Ramos (cell line): Measurements from ENCODE around the gene ZNF414.
"Not testable (repeated sequence)": the region's sequence is repeated elsewhere in the genome, so short reads cannot be mapped to it uniquely, and the experiment has no call there.

Experiments
- in situ Hi-C: fragments of 300-500 bp; cut with MboI; formaldehyde crosslinking; loops from one replicate; pipeline ENCODE4 v1.14.3; 2022; ENCODE audit warnings: low sequenced_read_pairs; ENCODE audit not compliant: unreplicated experiment

ZNF414 gene

GRCh38 chr19:8518536-8518935 lies 4.6 kb upstream of the ZNF414 start:
- in situ Hi-C loops, result no loop called here

DNA sequence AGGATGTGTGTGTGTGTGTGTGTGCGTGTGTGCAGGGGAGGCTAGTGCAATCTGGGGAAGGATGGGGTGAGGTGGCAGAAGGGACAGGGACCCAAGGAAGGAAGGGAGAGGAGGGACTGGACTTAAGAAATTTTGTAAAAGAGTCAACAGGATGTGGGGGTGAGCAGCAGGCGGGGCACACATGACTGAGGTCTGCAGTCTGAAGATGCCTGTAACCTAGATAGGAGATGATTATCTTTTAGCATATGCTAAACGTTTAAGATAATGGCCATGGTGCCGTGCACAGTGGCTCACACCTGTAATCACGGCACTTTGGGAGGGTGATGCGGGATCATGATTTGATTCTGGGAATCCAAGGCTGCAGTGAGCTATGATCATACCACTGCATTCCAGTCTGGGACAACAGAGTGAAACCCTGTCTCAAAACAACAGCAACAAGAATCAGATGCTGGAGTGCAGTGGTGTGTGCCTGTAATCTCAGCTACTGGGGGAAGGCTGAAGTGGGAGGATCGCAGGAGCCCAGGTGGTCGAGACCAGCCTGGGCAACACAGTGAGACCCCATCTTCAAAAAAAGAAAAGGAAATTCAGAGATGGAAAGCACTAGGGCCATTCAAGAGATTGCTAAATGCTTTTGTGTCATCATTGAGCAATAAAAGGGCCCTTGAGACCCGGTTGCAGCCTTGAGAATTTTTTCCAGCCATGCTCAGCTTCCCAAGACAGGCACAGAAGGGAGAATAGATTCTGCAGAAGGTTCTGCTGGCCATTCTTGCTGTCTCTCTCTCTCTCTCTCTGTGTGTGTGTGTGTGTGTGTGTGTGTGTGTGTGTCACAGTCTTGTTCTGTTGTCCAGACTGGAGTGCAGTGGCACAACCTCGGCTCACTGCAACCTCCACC lies 3.8 kb upstream of the ZNF414 start:
- in situ Hi-C loops, result no loop called here

DNA sequence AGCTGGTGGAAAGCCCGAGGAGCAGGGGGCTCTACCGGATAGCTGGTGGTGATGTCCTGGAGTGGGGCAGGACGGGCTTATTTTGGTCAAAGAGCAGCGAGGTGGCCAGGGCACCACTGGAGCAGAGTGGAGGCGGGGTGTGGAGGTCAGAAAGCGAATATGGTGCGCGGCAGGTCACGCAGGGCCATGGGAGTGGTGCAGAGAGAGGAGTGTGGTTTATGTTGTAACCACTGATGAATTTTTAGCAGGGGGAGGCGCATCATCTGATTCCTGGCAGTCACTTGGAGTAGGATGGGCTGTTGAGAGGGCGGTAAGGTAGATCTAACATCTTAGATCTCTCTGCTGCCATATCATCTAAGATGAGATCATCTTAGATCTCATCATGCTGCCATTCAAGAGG lies 1.4 kb upstream of the ZNF414 start:
- in situ Hi-C loops, result no loop called here

GRCh38 chr19:8514505-8515009 lies 590 bp upstream of the ZNF414 start:
- in situ Hi-C loops, result not testable (repeated sequence)

- in situ Hi-C loops, result no loop called here
Observed at GRCh38 chr19:8513036-8513686, 806 bp downstream of the ZNF414 start.

GRCh38 chr19:8512115-8512967 lies 1.6 kb downstream of the ZNF414 start:
- in situ Hi-C loops, result no loop called here

DNA sequence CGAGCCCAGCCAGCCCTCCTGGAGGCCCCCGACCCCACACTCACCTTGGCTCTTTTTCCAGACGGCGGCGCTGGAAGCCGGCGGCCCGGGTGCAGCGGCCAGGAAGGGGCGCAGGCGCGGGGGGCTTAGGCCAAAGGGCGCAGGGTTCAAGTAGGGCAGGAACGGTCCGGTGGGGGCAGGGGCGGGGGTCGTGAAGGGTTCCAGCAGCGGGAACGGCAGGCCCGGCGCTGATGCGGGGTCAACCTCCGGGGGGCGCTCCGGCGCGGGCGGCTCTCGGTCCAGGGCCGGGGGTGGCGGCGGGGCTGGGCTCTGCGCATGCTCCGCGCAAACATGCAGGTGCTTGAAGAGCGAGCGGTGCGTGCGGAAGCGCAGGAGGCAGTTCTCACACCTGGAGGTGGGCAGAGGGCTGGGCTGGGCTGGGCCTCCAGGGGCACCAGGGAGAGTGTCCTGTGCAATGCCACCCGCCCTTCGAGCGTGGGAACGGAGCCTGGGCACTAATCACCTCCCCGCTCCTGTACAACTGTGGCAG lies 2.3 kb downstream of the ZNF414 start:
- in situ Hi-C loops, result no loop called here

DNA sequence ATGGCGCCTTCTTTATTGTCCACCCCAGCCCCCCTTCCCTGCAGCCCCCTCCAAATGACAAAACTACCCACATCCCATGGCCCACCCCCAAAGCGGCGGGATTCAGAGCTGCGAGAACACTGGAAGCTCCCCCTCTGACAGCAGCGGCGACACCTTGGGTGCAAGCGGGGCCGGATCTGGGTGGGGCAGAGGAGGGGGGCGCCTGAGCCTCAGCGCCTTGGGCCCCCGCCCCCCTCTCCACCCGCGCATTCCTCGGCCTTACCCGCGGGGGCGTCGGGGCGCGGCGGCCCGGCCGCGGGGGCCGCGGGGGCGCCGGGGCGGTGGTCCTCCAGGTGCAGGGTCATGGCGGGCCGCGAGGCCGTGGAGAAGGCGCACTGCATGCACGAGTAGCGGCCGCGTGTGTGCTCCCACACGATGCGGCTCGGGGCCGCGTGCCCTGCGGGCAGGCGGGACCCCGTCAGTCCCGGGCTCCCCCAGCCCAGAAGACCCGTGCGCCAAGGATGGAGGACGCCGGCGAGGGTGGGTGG lies 3.3 kb downstream of the ZNF414 start:
- in situ Hi-C loops, result no loop called here

GRCh38 chr19:8506402-8506957 lies 7.5 kb downstream of the ZNF414 start:
- in situ Hi-C loops, result no loop called here

DNA sequence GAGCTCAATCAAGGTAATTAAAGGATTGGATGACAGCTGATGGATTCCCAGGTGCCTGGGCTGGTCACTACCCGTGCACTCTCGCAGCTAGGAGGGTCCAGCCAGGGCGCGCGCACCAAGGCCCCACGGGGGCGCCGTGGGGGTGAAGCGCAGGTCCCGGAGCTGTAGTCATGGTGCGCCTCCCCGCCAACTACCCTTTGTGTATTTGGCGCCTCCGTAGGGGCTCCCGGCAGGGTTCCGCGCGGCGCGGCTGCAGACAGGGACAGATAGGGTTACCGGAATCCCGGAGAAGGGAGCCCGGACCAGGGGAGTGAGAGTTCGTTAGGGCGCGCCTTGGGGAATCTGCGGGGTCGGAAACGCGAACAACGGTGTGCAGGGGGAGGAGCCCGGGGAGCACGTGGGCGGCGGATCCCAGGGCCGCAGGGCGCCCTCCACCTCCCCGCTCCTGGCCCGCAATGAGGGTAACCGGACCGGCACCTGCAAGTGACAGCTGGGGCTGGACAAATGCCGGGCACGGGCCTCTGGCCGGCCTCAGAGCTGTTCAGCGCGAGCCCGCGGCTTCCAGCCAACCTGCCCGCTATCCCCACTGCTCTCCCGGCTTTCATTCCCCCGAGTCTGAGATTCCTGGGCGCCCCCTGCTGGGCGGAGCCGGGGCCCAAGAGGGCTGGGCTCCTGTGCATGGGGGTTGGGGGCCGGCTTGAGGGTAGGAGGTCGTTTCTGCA lies 8.1 kb downstream of the ZNF414 start:
- in situ Hi-C loops, result no loop called here

- in situ Hi-C loops, result no loop called here
Observed at GRCh38 chr19:8504919-8505318, 9.0 kb downstream of the ZNF414 start.

- in situ Hi-C loops, result no loop called here
Observed at GRCh38 chr19:8504171-8504570, 9.8 kb downstream of the ZNF414 start.

DNA sequence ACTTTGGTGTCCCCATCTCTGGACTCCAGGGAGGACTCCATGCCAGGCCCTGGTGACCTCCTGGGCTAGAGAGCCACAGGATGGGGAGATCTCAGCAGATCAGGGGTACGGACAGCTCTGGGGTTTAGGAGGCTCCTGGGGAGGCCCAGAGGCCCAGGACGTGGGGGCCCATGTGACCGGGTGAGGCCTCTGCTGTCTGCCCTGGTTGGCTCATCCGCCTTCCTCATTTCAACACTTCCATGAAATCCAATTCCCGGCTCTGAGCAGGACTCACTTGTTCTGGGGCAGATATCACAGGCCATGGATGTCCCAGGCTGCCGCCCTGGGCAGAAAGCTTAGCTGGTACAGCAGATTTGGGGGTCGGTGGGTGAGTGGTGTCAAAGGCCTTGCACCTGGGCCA lies 10.5 kb downstream of the ZNF414 start:
- in situ Hi-C loops, result no loop called here

- in situ Hi-C loops, result no loop called here
Observed at GRCh38 chr19:8501981-8502380, 12.0 kb downstream of the ZNF414 start.

DNA sequence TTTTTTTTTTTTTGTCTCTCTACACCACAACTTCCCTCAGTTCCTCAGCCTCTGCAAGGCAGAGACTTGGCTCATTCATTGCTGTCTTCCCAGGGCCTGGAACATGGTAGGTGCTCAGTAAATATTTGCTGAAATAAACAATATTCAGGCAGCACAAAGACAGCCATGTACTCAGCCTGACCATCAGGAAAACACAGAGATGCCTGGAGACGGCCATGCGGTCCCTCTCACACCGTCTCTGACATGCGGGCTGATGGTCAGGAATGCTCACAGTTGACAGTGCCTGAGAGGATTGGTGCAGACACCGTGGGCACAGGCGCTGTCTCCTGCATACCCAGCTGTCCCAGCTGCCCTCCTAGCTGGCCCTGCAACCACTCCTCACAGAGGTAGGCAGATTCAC lies 12.5 kb downstream of the ZNF414 start:
- in situ Hi-C loops, result no loop called here

DNA sequence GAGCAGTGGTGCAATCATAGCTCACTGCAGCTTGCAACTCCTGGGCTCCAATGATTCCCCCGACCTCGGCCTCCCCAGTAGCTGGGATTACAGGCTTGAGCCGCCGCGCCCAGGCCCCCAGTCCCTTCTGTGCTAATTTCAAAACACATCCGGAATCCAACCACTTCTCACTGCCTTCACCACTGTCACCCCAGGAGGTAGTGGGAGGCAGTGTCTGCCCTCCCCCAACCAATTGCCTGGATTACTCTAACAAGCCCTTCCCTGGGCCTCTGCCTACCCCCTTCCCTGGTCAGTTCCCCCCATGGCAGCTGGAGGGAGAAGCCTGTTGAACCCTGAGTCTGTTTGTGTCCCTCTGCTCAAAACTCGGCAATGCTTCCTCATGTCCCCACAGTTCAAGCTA lies 13.8 kb downstream of the ZNF414 start:
- in situ Hi-C loops, result no loop called here

- in situ Hi-C loops, result no loop called here
Observed at GRCh38 chr19:8499048-8499833, 14.7 kb downstream of the ZNF414 start.

- in situ Hi-C loops, result no loop called here
Observed at GRCh38 chr19:8498295-8498694, 15.7 kb downstream of the ZNF414 start.
